OCI-LY1 (cell line): ENCODE results near the gene FANCC.

ENCODE experiments used
- EZH2 ChIP-seq: fragments of 200-600 bp; sonication (generic), shearing (Covaris generic); IDR thresholded peaks from 2 replicates; pipeline ENCODE4 v1.8.0; 2017; ENCODE audit warnings: borderline replicate concordance, mixed run types, mild to moderate bottlenecking, antibody characterized with exemption, low read length, moderate library complexity, mixed read lengths
- TF ChIP-seq, protein P1 (sequence below): fragments of 200-600 bp; sonication (generic), shearing (Covaris generic); IDR thresholded peaks from 2 replicates; pipeline ENCODE4 v1.5.1; 2017; ENCODE audit warnings: mild to moderate bottlenecking, antibody characterized with exemption, low read length, moderate library complexity, mixed read lengths

DNA sequence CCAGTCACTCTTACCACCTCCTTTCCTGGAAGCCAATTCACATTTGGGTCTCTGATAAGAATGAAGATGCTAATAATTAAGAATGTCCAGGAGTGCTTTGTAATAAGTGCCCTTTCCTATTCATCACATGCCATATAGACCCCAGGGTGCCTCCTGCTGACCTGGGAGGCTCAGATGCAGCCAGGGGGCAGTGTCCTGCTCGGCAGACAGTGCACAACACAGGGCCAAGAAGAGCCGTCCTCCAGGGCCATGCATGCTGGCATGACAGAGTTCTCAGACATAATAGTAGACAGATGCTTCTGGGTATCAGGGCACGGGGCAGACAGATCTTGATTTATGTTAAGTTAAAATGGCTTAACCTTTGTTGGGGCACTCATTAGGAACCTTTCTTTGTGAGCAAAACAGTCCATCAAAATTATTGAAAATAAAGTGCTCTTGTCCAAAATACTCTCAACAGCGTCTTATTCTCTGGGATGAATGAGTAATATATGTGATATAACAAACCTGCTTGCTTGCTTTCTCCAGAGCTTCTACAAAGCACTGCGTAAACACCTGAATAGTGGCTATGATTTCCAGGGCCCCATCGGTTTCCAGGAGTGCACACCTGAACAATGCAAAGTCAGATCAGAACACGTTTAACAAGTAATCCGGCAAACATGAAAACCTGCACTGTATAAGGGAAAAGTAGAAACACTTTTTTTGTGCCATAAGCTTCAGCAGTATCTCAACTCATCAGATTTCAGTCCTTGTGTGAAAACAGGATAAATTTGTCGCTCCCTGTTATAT is 192.7 kb downstream of the FANCC start:
- TF ChIP-seq, protein P1, sequence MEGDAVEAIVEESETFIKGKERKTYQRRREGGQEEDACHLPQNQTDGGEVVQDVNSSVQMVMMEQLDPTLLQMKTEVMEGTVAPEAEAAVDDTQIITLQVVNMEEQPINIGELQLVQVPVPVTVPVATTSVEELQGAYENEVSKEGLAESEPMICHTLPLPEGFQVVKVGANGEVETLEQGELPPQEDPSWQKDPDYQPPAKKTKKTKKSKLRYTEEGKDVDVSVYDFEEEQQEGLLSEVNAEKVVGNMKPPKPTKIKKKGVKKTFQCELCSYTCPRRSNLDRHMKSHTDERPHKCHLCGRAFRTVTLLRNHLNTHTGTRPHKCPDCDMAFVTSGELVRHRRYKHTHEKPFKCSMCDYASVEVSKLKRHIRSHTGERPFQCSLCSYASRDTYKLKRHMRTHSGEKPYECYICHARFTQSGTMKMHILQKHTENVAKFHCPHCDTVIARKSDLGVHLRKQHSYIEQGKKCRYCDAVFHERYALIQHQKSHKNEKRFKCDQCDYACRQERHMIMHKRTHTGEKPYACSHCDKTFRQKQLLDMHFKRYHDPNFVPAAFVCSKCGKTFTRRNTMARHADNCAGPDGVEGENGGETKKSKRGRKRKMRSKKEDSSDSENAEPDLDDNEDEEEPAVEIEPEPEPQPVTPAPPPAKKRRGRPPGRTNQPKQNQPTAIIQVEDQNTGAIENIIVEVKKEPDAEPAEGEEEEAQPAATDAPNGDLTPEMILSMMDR: peak; percentile 48; the same call in 1 of the 2 replicates
- TF ChIP-seq EZH2: no peak
